K562 (cell line): ENCODE data around the gene FXYD4. TPM values are rescaled to one million over a fixed set of nuclear protein-coding genes. Genes with fewer than 3 reads are reported as not detected.

Experiments
- ADNP ChIP-seq: fragments of 200-800 bp; sonication (Bioruptor generic); IDR thresholded peaks from 2 replicates; pipeline ENCODE4 v1.6.1; 2016; ENCODE audit warnings: missing genetic modification characterization, missing compliant biosample characterization
- BRD4 ChIP-seq: fragments of 200-600 bp; sonication (generic); IDR thresholded peaks from 2 replicates; pipeline ENCODE4 v1.6.1; 2017; ENCODE audit warnings: inconsistent platforms
- EHMT2 ChIP-seq: fragments of 450-650 bp; IDR thresholded peaks from 2 replicates; pipeline ENCODE4 v1.6.1; 2018; ENCODE audit warnings: antibody characterized with exemption
- EWSR1 ChIP-seq: fragments of 450-650 bp; IDR thresholded peaks from 2 replicates; pipeline ENCODE4 v1.6.1; 2018; ENCODE audit warnings: borderline replicate concordance, mild to moderate bottlenecking, low read depth, moderate library complexity; ENCODE audit not compliant: partially characterized antibody
- HDAC1 ChIP-seq, 2 experiments: fragments of 450-650 bp; IDR thresholded peaks; 2 replicates each; pipeline ENCODE4 v1.6.1; 2016 to 2017; ENCODE audit warnings: inconsistent platforms in 1 of 2, mild to moderate bottlenecking in 1 of 2, moderate library complexity in 1 of 2
- JUN ChIP-seq, 2 experiments: sonication (generic) in 1 of 2; formaldehyde crosslinking in 1 of 2; IDR thresholded peaks; 2 replicates each; pipeline versions ENCODE4 v1.6.1 to v1.8.0; 2012 to 2022; ENCODE audit warnings: borderline replicate concordance in 2 of 2, mild to moderate bottlenecking in 2 of 2, improper control_type of control experiment in 1 of 2, low read depth in 1 of 2, low read length in 1 of 2, missing genetic modification reagents in 1 of 2
- KLF13 ChIP-seq: fragments of 450-650 bp; IDR thresholded peaks from 2 replicates; pipeline ENCODE4 v1.6.1; 2016; ENCODE audit warnings: missing genetic modification characterization, low read depth, mild to moderate bottlenecking, missing compliant biosample characterization, moderate library complexity, borderline replicate concordance
- MCM3 ChIP-seq: fragments of 450-650 bp; IDR thresholded peaks from 2 replicates; pipeline ENCODE4 v1.6.1; 2016
- SLC30A9 ChIP-seq: fragments of 250-450 bp; sonication (Bioruptor Pico); IDR thresholded peaks from 2 replicates; pipeline ENCODE4 v1.8.0; 2022; ENCODE audit warnings: mild to moderate bottlenecking, moderate library complexity
- ZNF175 ChIP-seq: fragments of 200-800 bp; sonication (Bioruptor generic); IDR thresholded peaks from 2 replicates; pipeline ENCODE4 v1.6.1; 2016; ENCODE audit warnings: low read depth, mild to moderate bottlenecking, missing genetic modification characterization, missing compliant biosample characterization
- ZNF324 ChIP-seq: fragments of 250-450 bp; sonication (Bioruptor Pico); IDR thresholded peaks from 2 replicates; pipeline ENCODE4 v1.4.0; 2020; ENCODE audit warnings: mild to moderate bottlenecking
- ZNF41 ChIP-seq: fragments of 250-450 bp; sonication (Bioruptor Pico); conservative IDR thresholded peaks from 2 replicates; pipeline ENCODE4 v1.4.0; 2020; ENCODE audit warnings: mild to moderate bottlenecking
- ZNF695 ChIP-seq: fragments of 450-650 bp; formaldehyde crosslinking; IDR thresholded peaks from 2 replicates; pipeline ENCODE4 v1.4.0; 2020; ENCODE audit warnings: mild to moderate bottlenecking, moderate library complexity
- polyA plus RNA-seq, 8 experiments: library from polyadenylated mRNA; depleted of rRNA in 4 of 8; stranded (reverse) in 5 of 8; unstranded in 3 of 8; fragments of >200 nt; fragmentation: Nextera tagmentation in 2 of 8; fragmentation: Illumina TruSeq in 1 of 8; extraction: Ambion mirVana in 2 of 8; extraction: Trizol in 1 of 8; gene quantifications; 2 replicates each; pipeline versions ENCODE4 v1.2.1 to v1.2.3, GENCODE V29; 2011 to 2014; ENCODE audit warnings: inconsistent platforms in 1 of 8, missing spikeins in 1 of 8
- total RNA-seq, 7 experiments: library from RNA; depleted of rRNA in 6 of 7; stranded (reverse); fragments of >200 nt in 6 of 7; fragmentation: Illumina TruSeq in 2 of 7; extraction: Trizol in 2 of 7; gene quantifications; 2 replicates each; pipeline versions ENCODE4 v1.2.1 to v1.2.3, GENCODE V29; 2011 to 2021; ENCODE audit warnings: low replicate concordance in 1 of 7
- TF ChIP-seq, protein P1 (sequence below), 2 experiments: IDR thresholded peaks; 2 replicates each; pipeline ENCODE4 v1.6.1; 2011; ENCODE audit warnings: borderline replicate concordance in 1 of 2, control low read depth in 1 of 2, low read depth in 1 of 2, low read length in 1 of 2, mild to moderate bottlenecking in 1 of 2, mixed read lengths in 1 of 2, moderate library complexity in 1 of 2; ENCODE audit not compliant: insufficient read depth in 1 of 2, insufficient read length in 1 of 2, poor library complexity in 1 of 2, severe bottlenecking in 1 of 2; ENCODE audit errors: extremely low read depth in 1 of 2
- TF ChIP-seq, protein P2 (sequence below), 2 experiments: fragments of 450-650 bp; conservative IDR thresholded peaks; 2 replicates each; pipeline ENCODE4 v1.6.1; 2017; ENCODE audit warnings: mild to moderate bottlenecking in 2 of 2, moderate library complexity in 2 of 2

FXYD4 gene
- total and polyA plus RNA-seq, 9 of the 15 experiments (the other 6 are each of a cell fraction or from before 2014, with no cell fraction given): not detected

DNA sequence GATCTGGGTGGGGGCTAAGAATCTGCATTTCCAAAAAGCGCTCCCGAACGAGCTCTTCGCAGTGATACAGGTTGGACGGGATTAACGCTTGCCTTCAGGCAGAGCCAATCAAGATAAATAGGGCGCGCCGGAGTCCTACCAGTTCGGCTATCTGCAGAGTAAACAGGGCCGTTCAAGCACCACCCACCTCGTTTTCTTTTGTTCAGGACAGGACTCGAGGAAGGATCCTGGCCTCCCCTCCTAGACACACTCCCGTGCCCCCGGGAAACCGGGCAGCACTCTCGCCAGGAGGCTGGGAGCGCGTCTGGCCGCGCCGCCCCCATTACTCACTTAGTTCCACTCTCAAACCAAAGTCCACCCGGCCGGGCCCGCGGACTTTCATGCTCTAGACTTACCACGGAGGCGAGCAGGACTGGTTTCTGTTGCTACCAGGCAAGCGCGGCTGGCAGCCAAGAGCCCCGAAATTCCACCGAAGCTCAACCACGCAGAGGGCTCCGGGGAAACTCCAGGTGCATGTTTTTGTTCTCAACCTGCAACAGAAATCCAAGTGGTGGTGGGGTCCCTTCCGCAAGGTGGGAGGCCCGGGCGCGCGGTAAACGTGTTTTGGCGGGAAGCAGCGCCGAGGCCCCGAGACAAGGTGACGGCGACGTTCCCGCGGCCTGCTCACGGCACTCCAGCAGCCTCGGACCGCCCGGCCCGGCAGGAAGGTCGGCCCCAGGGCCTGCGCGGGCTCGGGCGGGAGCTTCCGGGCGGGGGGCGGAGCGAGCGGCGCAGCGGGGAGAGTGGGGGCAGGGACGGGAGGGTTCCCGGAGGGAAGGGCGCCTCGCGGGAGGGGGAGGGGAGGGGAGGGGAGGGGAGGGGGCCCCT is 24.9 kb downstream of the FXYD4 start (continued):
- TF ChIP-seq ZNF695 (CRISPR knock-in tag): no peak
- peak; percentile 48; the same call in 1 of the 2 replicates for TF ChIP-seq BRD4
- TF ChIP-seq EHMT2: no peak
- TF ChIP-seq JUN (IDR thresholded peaks at IDR 0.05; ENCODE audit: borderline replicate concordance, low read depth, low read length): no peak
- TF ChIP-seq JUN (CRISPR knock-in tag; IDR thresholded peaks at IDR 0.05; ENCODE audit: borderline replicate concordance): peak; percentile 58; the same call in 1 of the 2 replicates
- TF ChIP-seq EWSR1: no peak
- peak in 1 of 2 experiments; percentile 42; a peak in 1 of 4 replicates for TF ChIP-seq HDAC1 (IDR thresholded peaks at IDR 0.05)
- no peak for TF ChIP-seq ZNF41 (CRISPR knock-in tag)
- TF ChIP-seq ADNP (tag): no peak
- TF ChIP-seq MCM3: no peak
- peak; percentile 19; the same call in 1 of the 2 replicates for TF ChIP-seq ZNF175 (CRISPR knock-in tag)
- TF ChIP-seq KLF13 (tag): peak; percentile 44; the same call in 1 of the 2 replicates
- TF ChIP-seq ZNF324: no peak
- TF ChIP-seq SLC30A9 (CRISPR knock-in tag): 0 out of 2 replicates have a peak, but pooled peaks have one; percentile 12
- TF ChIP-seq, protein P1, sequence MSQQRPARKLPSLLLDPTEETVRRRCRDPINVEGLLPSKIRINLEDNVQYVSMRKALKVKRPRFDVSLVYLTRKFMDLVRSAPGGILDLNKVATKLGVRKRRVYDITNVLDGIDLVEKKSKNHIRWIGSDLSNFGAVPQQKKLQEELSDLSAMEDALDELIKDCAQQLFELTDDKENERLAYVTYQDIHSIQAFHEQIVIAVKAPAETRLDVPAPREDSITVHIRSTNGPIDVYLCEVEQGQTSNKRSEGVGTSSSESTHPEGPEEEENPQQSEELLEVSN (IDR thresholded peaks at IDR 0.05; ENCODE audit: borderline replicate concordance in 1 of 2, extremely low read depth in 1 of 2, insufficient read depth in 1 of 2, insufficient read length in 1 of 2, low read depth in 1 of 2, low read length in 1 of 2, poor library complexity in 1 of 2, severe bottlenecking in 1 of 2): peak; percentile 95 to 98
- TF ChIP-seq, protein P2, sequence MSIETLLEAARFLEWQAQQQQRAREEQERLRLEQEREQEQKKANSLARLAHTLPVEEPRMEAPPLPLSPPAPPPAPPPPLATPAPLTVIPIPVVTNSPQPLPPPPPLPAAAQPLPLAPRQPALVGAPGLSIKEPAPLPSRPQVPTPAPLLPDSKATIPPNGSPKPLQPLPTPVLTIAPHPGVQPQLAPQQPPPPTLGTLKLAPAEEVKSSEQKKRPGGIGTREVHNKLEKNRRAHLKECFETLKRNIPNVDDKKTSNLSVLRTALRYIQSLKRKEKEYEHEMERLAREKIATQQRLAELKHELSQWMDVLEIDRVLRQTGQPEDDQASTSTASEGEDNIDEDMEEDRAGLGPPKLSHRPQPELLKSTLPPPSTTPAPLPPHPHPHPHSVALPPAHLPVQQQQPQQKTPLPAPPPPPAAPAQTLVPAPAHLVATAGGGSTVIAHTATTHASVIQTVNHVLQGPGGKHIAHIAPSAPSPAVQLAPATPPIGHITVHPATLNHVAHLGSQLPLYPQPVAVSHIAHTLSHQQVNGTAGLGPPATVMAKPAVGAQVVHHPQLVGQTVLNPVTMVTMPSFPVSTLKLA (conservative IDR thresholded peaks at IDR 0.05): peak; percentile 41 to 71
